Esophagus squamous epithelium (tissue), 4 donors: Measurements from ENCODE around the gene C1orf53.

Source experiments
- POLR2A ChIP-seq, 4 donors: fragments of 450-650 bp; IDR thresholded peaks; one replicate each; pipeline ENCODE4 v1.6.1; 2017; ENCODE audit warnings: antibody characterized with exemption in 4 of 4, mild to moderate bottlenecking in 4 of 4, moderate library complexity in 3 of 4
- TF ChIP-seq, protein P1 (sequence below), 6 experiments: fragments of 450-650 bp in 4 of 6; fragments of 200-600 bp in 2 of 6; sonication (generic) in 2 of 6; IDR thresholded peaks; one replicate each; pipeline ENCODE4 v1.5.1; 2016 to 2019; ENCODE audit warnings: antibody characterized with exemption in 6 of 6, mild to moderate bottlenecking in 4 of 6, moderate library complexity in 4 of 6

DNA sequence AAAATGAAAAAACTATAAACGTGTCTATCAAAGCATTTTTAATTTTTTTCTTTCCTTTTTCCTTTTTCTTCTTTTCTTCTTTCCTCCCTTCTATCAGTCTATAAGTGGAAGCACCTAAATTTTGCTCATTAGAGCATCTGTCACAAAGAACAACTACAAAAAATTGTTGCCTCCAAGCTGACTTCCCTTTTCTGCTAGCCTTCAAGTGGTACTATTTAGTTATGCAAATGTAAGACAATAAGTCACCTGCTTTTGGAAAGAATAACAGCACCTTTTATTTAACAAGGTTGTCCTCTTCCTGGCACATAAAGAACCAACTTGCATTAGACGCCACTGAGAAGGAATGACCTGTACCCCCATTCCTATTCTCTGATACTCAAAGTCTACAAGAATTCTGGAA lies 45.0 kb upstream of the C1orf53 start:
- TF ChIP-seq, protein P1, sequence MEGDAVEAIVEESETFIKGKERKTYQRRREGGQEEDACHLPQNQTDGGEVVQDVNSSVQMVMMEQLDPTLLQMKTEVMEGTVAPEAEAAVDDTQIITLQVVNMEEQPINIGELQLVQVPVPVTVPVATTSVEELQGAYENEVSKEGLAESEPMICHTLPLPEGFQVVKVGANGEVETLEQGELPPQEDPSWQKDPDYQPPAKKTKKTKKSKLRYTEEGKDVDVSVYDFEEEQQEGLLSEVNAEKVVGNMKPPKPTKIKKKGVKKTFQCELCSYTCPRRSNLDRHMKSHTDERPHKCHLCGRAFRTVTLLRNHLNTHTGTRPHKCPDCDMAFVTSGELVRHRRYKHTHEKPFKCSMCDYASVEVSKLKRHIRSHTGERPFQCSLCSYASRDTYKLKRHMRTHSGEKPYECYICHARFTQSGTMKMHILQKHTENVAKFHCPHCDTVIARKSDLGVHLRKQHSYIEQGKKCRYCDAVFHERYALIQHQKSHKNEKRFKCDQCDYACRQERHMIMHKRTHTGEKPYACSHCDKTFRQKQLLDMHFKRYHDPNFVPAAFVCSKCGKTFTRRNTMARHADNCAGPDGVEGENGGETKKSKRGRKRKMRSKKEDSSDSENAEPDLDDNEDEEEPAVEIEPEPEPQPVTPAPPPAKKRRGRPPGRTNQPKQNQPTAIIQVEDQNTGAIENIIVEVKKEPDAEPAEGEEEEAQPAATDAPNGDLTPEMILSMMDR (IDR thresholded peaks at IDR 0.05): no peak
- no peak for TF ChIP-seq POLR2A (IDR thresholded peaks at IDR 0.05)
